OCI-LY7 (cell line): Measurements from ENCODE around the gene PDK1. TPM values are rescaled to one million over a fixed set of nuclear protein-coding genes. Genes with fewer than 3 reads are reported as not detected.

Source experiments
- BruUV-seq: library from RNA; stranded (reverse); fragments of 400-500 nt; replicated peaks from 2 replicates; lab custom pipeline; 2021; lab: Mats Ljungman, UMichigan
- CTCF ChIA-PET: fragments of 300-600 bp; sonication (Branson Sonifier 250); formaldehyde crosslinking; loops from one replicate; lab custom pipeline; 2022; ENCODE audit warnings: antibody characterized with exemption; ENCODE audit not compliant: unreplicated experiment; lab: Charles Lee
- POLR2A ChIA-PET: fragments of 300-600 bp; sonication (Branson Sonifier 250); formaldehyde crosslinking; loops from one replicate; lab custom pipeline; 2022; ENCODE audit warnings: antibody characterized with exemption; lab: Charles Lee
- DNase-seq: peaks from one replicate; pipeline ENCODE4 v3.0.0-alpha.2; 2015; ENCODE audit warnings: low spot score
- H2AFZ ChIP-seq: fragments of 200-600 bp; sonication (generic), shearing (Covaris generic); 2 replicates; pipeline ENCODE4 v1.6.1; 2014; ENCODE audit warnings: mild to moderate bottlenecking, antibody characterized with exemption, low read length, moderate library complexity
- H3K27ac ChIP-seq: fragments of 200-600 bp; sonication (generic); 2 replicates; pipeline ENCODE4 v1.5.1; 2014; ENCODE audit warnings: mixed run types, low read depth, mild to moderate bottlenecking, moderate library complexity, low read length, inconsistent platforms; ENCODE audit not compliant: poor library complexity, severe bottlenecking
- H3K36me3 ChIP-seq: fragments of 200-600 bp; sonication (generic); 2 replicates; pipeline ENCODE4 v1.6.1; 2014; ENCODE audit warnings: mild to moderate bottlenecking, antibody characterized with exemption, low read length, moderate library complexity, mixed read lengths; ENCODE audit not compliant: insufficient read depth
- H3K4me1 ChIP-seq: fragments of 200-600 bp; sonication (generic); 2 replicates; pipeline ENCODE4 v1.5.1; 2014; ENCODE audit warnings: mild to moderate bottlenecking, low read length; ENCODE audit not compliant: insufficient read depth, poor library complexity, severe bottlenecking
- H3K4me2 ChIP-seq: fragments of 200-600 bp; sonication (generic); 2 replicates; pipeline ENCODE4 v1.6.1; 2014; ENCODE audit warnings: mild to moderate bottlenecking, low read length
- H3K4me3 ChIP-seq: fragments of 200-600 bp; sonication (generic); 2 replicates; pipeline ENCODE4 v1.5.1; 2014; ENCODE audit warnings: mild to moderate bottlenecking, low read depth, low read length; ENCODE audit not compliant: poor library complexity, severe bottlenecking
- H3K79me2 ChIP-seq: fragments of 200-600 bp; sonication (generic); 2 replicates; pipeline ENCODE4 v1.6.1; 2016; ENCODE audit warnings: low read depth, mild to moderate bottlenecking, low read length, moderate library complexity, mixed read lengths; ENCODE audit not compliant: insufficient read depth
- H3K9me2 ChIP-seq: fragments of 200-600 bp; sonication (generic); 2 replicates; pipeline ENCODE4 v1.6.1; 2016; ENCODE audit warnings: mild to moderate bottlenecking, low read length, mixed read lengths; ENCODE audit not compliant: insufficient read depth
- H3K9me3 ChIP-seq: fragments of 200-600 bp; sonication (generic); 2 replicates; pipeline ENCODE4 v1.6.1; 2014; ENCODE audit warnings: mild to moderate bottlenecking, mixed run types, low read length, mixed read lengths
- H4K20me1 ChIP-seq: fragments of 200-600 bp; sonication (generic); 2 replicates; pipeline ENCODE4 v1.6.1; 2014; ENCODE audit warnings: mild to moderate bottlenecking, antibody characterized with exemption, low read length, moderate library complexity, mixed read lengths; ENCODE audit not compliant: insufficient read depth
- CTCF ChIP-seq: fragments of 200-600 bp; sonication (generic); conservative IDR thresholded peaks from 2 replicates; pipeline ENCODE4 v1.5.1; 2014; ENCODE audit warnings: mild to moderate bottlenecking, antibody characterized with exemption, low read length, moderate library complexity, mixed read lengths
- EZH2phosphoT487 ChIP-seq: fragments of 200-600 bp; sonication (generic); IDR thresholded peaks from 2 replicates; pipeline ENCODE4 v1.6.1; 2018; ENCODE audit warnings: low read depth, borderline replicate concordance, mild to moderate bottlenecking, mixed run types, antibody characterized with exemption, low read length, moderate library complexity, mixed read lengths
- intact Hi-C: fragments of 100-400 bp; cut with micrococcal nuclease; formaldehyde crosslinking; loops from one replicate; pipeline ENCODE4 v1.10.0; 2022; ENCODE audit not compliant: unreplicated experiment
- total RNA-seq, 2 experiments: library from RNA; depleted of rRNA in 1 of 2; stranded (reverse); fragments of >200 nt in 1 of 2; shearing (Covaris generic) in 1 of 2; gene quantifications; 2 replicates each; pipeline ENCODE4 v1.2.3, GENCODE V29; 2014 to 2022

Gene PDK1
- total RNA-seq, 2 experiments from 2014 or later: 29.3 to 42.4 TPM

GRCh38 chr2:172609488-172609887, 53.6 kb downstream of the PDK1 start:
- BruUV-seq: no TSS peak

DNA sequence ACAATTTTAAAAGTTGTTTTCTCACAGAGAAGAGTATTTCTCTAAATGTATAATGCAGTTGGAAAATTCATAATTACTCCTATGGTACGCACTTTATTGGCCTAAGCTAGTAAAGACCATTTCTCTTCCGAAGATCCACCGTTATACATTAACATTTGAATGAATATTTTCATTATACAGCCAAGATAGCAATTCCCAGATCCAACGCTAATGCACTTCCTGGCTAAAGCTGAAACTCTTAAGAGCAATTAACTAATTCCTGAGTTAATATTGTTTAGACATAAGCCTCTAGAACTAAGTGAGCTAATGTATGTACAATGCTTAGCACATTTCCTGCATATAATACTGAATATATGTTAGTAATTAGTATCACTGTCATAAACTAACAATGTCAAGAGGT, 56.2 kb downstream of the PDK1 start:
- Histone ChIP-seq H3K27ac (no peak overlapping the region), H3K79me2 (no peaks in the 10 kb centered on the region), H2AFZ (no peak overlapping the region), H4K20me1 (no peaks in the 10 kb centered on the region; the same call in 1 of the 2 replicates), H3K4me1 (no peaks in the 10 kb centered on the region), H3K4me2 (no peak overlapping the region), H3K36me3 (peaks cover 8% of the 10 kb centered on the region), H3K9me2 (no peaks in the 10 kb centered on the region), H3K4me3 (no peak overlapping the region), H3K9me3 (no peaks in the 10 kb centered on the region)
- intact Hi-C loops: no loop called here
- no TSS peak for BruUV-seq
- no peak for DNase-seq
- no peak for TF ChIP-seq EZH2phosphoT487
- TF ChIP-seq CTCF: no peak
- ChIA-PET POLR2A (interaction anchor here (1.0 to 1.3 kb wide), 3 partner anchors 14 to 139 kb away, joined by 3 to 4 read pairs (median 3); partner anchors contain the start of gene PDK1), CTCF (no interaction called here)

More at GRCh38 chr2:172609488-172609887, 53.6 kb downstream of the PDK1 start:
- no peak for TF ChIP-seq CTCF
- TF ChIP-seq EZH2phosphoT487: no peak
- H2AFZ ChIP-seq: no peak overlapping the region
- intact Hi-C loops: no loop called here
- ChIA-PET CTCF (no interaction called here), POLR2A (interaction anchor here (0.7 kb wide), 1 partner anchor 824 kb away, joined by 3 read pairs; no protein-coding TSS in a partner anchor)
- H3K27ac ChIP-seq: no peak overlapping the region
- H3K9me3 ChIP-seq: no peaks in the 10 kb centered on the region
- no peak for DNase-seq
- no peaks in the 10 kb centered on the region for H4K20me1 ChIP-seq
- no peaks in the 10 kb centered on the region for H3K4me1 ChIP-seq
- H3K36me3 ChIP-seq: peaks cover 23% of the 10 kb centered on the region
- no peaks in the 10 kb centered on the region for H3K79me2 ChIP-seq
- no peak overlapping the region for H3K4me3 ChIP-seq
- no peaks in the 10 kb centered on the region for H3K9me2 ChIP-seq
- H3K4me2 ChIP-seq: no peak overlapping the region

DNA sequence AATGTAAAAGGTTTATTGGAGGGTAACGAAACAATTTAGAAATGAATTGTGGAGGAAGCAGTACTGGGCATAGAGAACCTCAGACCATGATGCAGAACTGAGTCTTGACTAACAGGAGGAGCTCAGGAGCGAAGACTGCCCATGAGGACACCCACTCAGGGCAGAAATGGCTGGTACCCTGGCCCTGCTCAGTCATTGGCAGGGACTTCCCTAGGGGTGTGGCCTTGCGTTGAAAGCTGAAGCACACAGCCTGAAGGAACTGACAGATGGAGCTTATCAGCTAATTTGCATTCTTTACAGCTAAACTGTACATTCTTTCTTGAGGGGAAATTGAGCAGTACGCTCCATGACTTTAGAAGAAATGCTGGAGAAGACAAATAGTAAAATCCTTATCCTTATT, 57.1 kb downstream of the PDK1 start:
- BruUV-seq: no TSS peak
- intact Hi-C loops: no loop called here
- H3K4me3 ChIP-seq: no peak overlapping the region
- no peaks in the 10 kb centered on the region for H3K79me2 ChIP-seq
- H3K9me2 ChIP-seq: no peaks in the 10 kb centered on the region
- H4K20me1 ChIP-seq: no peaks in the 10 kb centered on the region; the same call in 1 of the 2 replicates
- TF ChIP-seq EZH2phosphoT487: no peak
- TF ChIP-seq CTCF: no peak
- no peak for DNase-seq
- no peak overlapping the region for H3K4me2 ChIP-seq
- no peaks in the 10 kb centered on the region for H3K4me1 ChIP-seq
- no peak overlapping the region for H3K27ac ChIP-seq
- H2AFZ ChIP-seq: no peak overlapping the region
- peaks cover 7% of the 10 kb centered on the region; the same call in 1 of the 2 replicates for H3K36me3 ChIP-seq
- H3K9me3 ChIP-seq: no peaks in the 10 kb centered on the region
- CTCF ChIA-PET: no interaction called here
- POLR2A ChIA-PET: interaction anchor here (1.1 to 1.3 kb wide), 2 partner anchors 10 to 15 kb away, joined by 4 read pairs; no protein-coding TSS in a partner anchor
